ENCODE measurements around the gene IL15.

GRCh38 chr4:141630854-141631253 lies 5.5 kb upstream of the IL15 start:
- no peak for TF ChIP-seq CTCF (conservative IDR thresholded peaks at IDR 0.05; ENCODE audit: low read depth in 2 of 2)
- no peak for TF ChIP-seq EZH2phosphoT487 (IDR thresholded peaks at IDR 0.05; ENCODE audit: unreplicated experiment)
- TF ChIP-seq JUNB (IDR thresholded peaks at IDR 0.05; ENCODE audit: unreplicated experiment), result no peak
- TF ChIP-seq EZH2 (IDR thresholded peaks at IDR 0.05; ENCODE audit: low read depth, unreplicated experiment), result no peak
- no peak for TF ChIP-seq STAT1 (IDR thresholded peaks at IDR 0.05; ENCODE audit: unreplicated experiment)
- no peak for TF ChIP-seq ZNF462 (CRISPR knock-in tag; IDR thresholded peaks at IDR 0.05)
- no peak for TF ChIP-seq ETS1 (IDR thresholded peaks at IDR 0.05)
- no peak for TF ChIP-seq REST (IDR thresholded peaks at IDR 0.05; ENCODE audit: unreplicated experiment)
- no peak for TF ChIP-seq POLR2AphosphoS5 (IDR thresholded peaks at IDR 0.05; ENCODE audit: low read depth)
- TF ChIP-seq CREB1 (CRISPR knock-in tag; IDR thresholded peaks at IDR 0.05; ENCODE audit: low read depth), result no peak
- no peak for TF ChIP-seq ZNF331 (CRISPR knock-in tag; IDR thresholded peaks at IDR 0.05; ENCODE audit: low read depth)
